ENCODE data around the gene HSD17B4. TPM values are rescaled to one million over a fixed set of nuclear protein-coding genes. Genes with fewer than 3 reads are reported as not detected.
"Not testable (repeated sequence)": the region's sequence is repeated elsewhere in the genome, so short reads cannot be mapped to it uniquely, and the experiment has no call there.

The HSD17B4 gene
- total RNA-seq, 5 donors from 2014 or later (not counting 1 experiment from before 2014, with no cell fraction given), result 32.1 to 79.6 (median 54.0) TPM

- Histone ChIP-seq H3K27me3 (replicated peaks in 1 of 2; ENCODE audit: control insufficient read depth in 2 of 2, extremely low read depth in 1 of 2, insufficient read depth in 2 of 2, low read length in 1 of 2) (no peaks in the 10 kb centered on the region), H3K4me3 (ENCODE audit: control insufficient read depth in 1 of 2, extremely low read depth in 1 of 2, low read length in 1 of 2) (no peak overlapping the region), H3K4me1 (ENCODE audit: control insufficient read depth in 1 of 2, extremely low read depth in 1 of 2, insufficient read depth in 2 of 2, low read length in 2 of 2) (no peaks in the 10 kb centered on the region), H3K9me3 (peaks cover 2% of the 10 kb centered on the region), H3K27ac (ENCODE audit: low read length) (no peak overlapping the region), H3K36me3 (ENCODE audit: control insufficient read depth in 2 of 2, extremely low read depth in 1 of 2, insufficient read depth in 1 of 2, low read length in 1 of 2) (peaks cover 0 to 10% of the 10 kb centered on the region in 2 donors)
- no peak overlapping the region for H3K27ac Mint-ChIP-seq
- no peaks in the 10 kb centered on the region for H3K27me3 Mint-ChIP-seq
- peak in 6 of 35 experiments; percentile 1 to 34 (median 3) for DNase-seq
- H3K9me3 Mint-ChIP-seq, result peaks cover 11 to 35% (median 20%) of the 10 kb centered on the region in 3 donors
- peaks cover 11 to 25% (median 20%) of the 10 kb centered on the region in 3 donors for H3K4me1 Mint-ChIP-seq
- H3K4me3 Mint-ChIP-seq, result no peak overlapping the region
- WGBS (ENCODE audit: insufficient coverage), result no CpG with 5 or more reads among the region's 3 CpGs
- POLR2A ChIA-PET, result no interaction called here
- ATAC-seq (replicated peaks in 1 of 4), result no peak
- CTCF ChIA-PET, result interaction anchor here in 1 of 2 donors (0.6 to 0.7 kb wide), 3 partner anchors 15 to 155 kb away, joined by 3 read pairs; no protein-coding TSS in a partner anchor
- H3K36me3 Mint-ChIP-seq, result peaks cover 68% of the 10 kb centered on the region
Observed at GRCh38 chr5:119470851-119471451, 18.7 kb downstream of the HSD17B4 start.

DNA sequence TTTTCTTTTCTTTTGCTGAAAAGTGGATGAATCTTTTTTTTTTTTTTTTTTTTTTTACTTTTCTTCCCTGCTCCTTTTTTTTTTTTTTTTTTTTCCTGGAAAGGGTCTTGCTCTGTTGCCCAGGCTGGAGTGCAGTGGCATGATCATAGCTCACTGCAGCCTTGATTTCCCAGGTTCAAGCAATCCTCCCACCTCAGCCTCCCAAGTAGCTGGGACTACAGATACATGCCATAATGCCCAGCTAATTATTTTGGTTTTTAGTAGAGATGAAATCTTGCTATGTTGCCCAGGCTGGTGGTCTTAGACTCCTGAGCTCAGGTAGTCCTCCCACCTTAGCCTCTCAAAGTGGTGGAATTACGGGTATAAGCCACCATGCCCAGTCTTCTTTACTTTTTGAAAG is 20.9 kb downstream of the HSD17B4 start:
- no CpG with 5 or more reads among the region's 1 CpG for WGBS (ENCODE audit: insufficient coverage)
- H3K36me3 ChIP-seq (ENCODE audit: control insufficient read depth in 2 of 2, extremely low read depth in 1 of 2, insufficient read depth in 1 of 2, low read length in 1 of 2), result peaks cover 0 to 19% of the 10 kb centered on the region in 2 donors
- peaks cover 6 to 16% (median 8%) of the 10 kb centered on the region in 3 donors for H3K9me3 Mint-ChIP-seq
- H3K27me3 ChIP-seq (replicated peaks in 1 of 2; ENCODE audit: control insufficient read depth in 2 of 2, extremely low read depth in 1 of 2, insufficient read depth in 2 of 2, low read length in 1 of 2), result no peaks in the 10 kb centered on the region
- H3K27me3 Mint-ChIP-seq, result no peaks in the 10 kb centered on the region
- no peak overlapping the region for H3K27ac ChIP-seq (ENCODE audit: low read length)
- no peak overlapping the region for H3K4me3 Mint-ChIP-seq
- H3K36me3 Mint-ChIP-seq, result peaks cover 59% of the 10 kb centered on the region
- CTCF ChIA-PET, result interaction anchor here in 1 of 2 donors (0.6 kb wide), 1 partner anchor 17 kb away, joined by 3 read pairs; no protein-coding TSS in a partner anchor
- POLR2A ChIA-PET, result no interaction called here
- no peak for ATAC-seq (replicated peaks in 1 of 4)
- H3K9me3 ChIP-seq, result no peaks in the 10 kb centered on the region
- DNase-seq, result no peak
- no peak overlapping the region for H3K27ac Mint-ChIP-seq
- H3K4me1 ChIP-seq (ENCODE audit: control insufficient read depth in 1 of 2, extremely low read depth in 1 of 2, insufficient read depth in 2 of 2, low read length in 2 of 2), result no peaks in the 10 kb centered on the region
- peaks cover 10 to 15% (median 10%) of the 10 kb centered on the region in 3 donors for H3K4me1 Mint-ChIP-seq
- no peak overlapping the region for H3K4me3 ChIP-seq (ENCODE audit: control insufficient read depth in 1 of 2, extremely low read depth in 1 of 2, low read length in 1 of 2)

DNA sequence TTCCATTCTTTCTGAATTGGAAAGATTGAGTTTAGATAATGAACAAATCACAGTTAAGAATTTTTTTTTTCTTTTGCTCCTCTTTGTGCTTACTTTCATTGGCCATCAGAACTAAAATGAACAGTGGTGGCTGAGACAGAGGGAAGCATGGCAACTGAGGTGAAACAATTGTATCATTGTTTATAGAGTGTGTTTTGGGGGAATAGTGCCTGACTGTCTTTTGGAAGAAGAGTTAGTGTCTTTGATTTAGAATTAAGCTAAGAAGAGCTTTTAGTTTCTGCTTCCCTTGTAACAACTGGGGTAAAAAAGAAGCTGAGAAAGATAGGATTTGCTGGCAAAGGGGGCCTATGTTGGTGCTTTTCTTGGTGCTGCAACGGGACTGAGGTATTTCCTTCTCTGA is 24.0 kb downstream of the HSD17B4 start:
- no CpG with 5 or more reads among the region's 1 CpG for WGBS (ENCODE audit: insufficient coverage)
- Histone ChIP-seq H3K4me3 (ENCODE audit: control insufficient read depth in 1 of 2, extremely low read depth in 1 of 2, low read length in 1 of 2) (no peak overlapping the region), H3K4me1 (ENCODE audit: control insufficient read depth in 1 of 2, extremely low read depth in 1 of 2, insufficient read depth in 2 of 2, low read length in 2 of 2) (no peaks in the 10 kb centered on the region), H3K9me3 (no peaks in the 10 kb centered on the region), H3K36me3 (ENCODE audit: control insufficient read depth in 2 of 2, extremely low read depth in 1 of 2, insufficient read depth in 1 of 2, low read length in 1 of 2) (peaks cover 0 to 20% of the 10 kb centered on the region in 2 donors), H3K27ac (ENCODE audit: low read length) (no peak overlapping the region), H3K27me3 (replicated peaks in 1 of 2; ENCODE audit: control insufficient read depth in 2 of 2, extremely low read depth in 1 of 2, insufficient read depth in 2 of 2, low read length in 1 of 2) (no peaks in the 10 kb centered on the region)
- H3K4me1 Mint-ChIP-seq, result peaks cover under 1 to 2% (median 2%) of the 10 kb centered on the region in 3 donors
- POLR2A ChIA-PET, result no interaction called here
- CTCF ChIA-PET, result no interaction called here
- no peak overlapping the region for H3K27ac Mint-ChIP-seq
- DNase-seq, result no peak
- H3K4me3 Mint-ChIP-seq, result no peak overlapping the region
- peaks cover 58% of the 10 kb centered on the region for H3K36me3 Mint-ChIP-seq
- ATAC-seq (replicated peaks in 1 of 4), result no peak
- no peaks in the 10 kb centered on the region for H3K27me3 Mint-ChIP-seq
- H3K9me3 Mint-ChIP-seq, result no peaks in the 10 kb centered on the region

GRCh38 chr5:119478781-119479180 is 26.5 kb downstream of the HSD17B4 start:
- Mint-ChIP-seq H3K4me3 (no peak overlapping the region), H3K4me1 (no peaks in the 10 kb centered on the region), H3K9me3 (no peaks in the 10 kb centered on the region), H3K27me3 (no peaks in the 10 kb centered on the region), H3K36me3 (peaks cover 65% of the 10 kb centered on the region), H3K27ac (no peak overlapping the region)
- H3K27me3 ChIP-seq (replicated peaks in 1 of 2; ENCODE audit: control insufficient read depth in 2 of 2, extremely low read depth in 1 of 2, insufficient read depth in 2 of 2, low read length in 1 of 2), result no peaks in the 10 kb centered on the region
- H3K36me3 ChIP-seq (ENCODE audit: control insufficient read depth in 2 of 2, extremely low read depth in 1 of 2, insufficient read depth in 1 of 2, low read length in 1 of 2), result peaks cover 0 to 30% of the 10 kb centered on the region in 2 donors
- no peak overlapping the region for H3K27ac ChIP-seq (ENCODE audit: low read length)
- no peak overlapping the region for H3K4me3 ChIP-seq (ENCODE audit: control insufficient read depth in 1 of 2, extremely low read depth in 1 of 2, low read length in 1 of 2)
- CTCF ChIA-PET, result interaction anchor here in 1 of 2 donors (1.4 kb wide), 1 partner anchor 10 kb away, joined by 11 read pairs; no protein-coding TSS in a partner anchor
- POLR2A ChIA-PET, result interaction anchor here in 1 of 2 donors (0.5 kb wide), 1 partner anchor 450 kb away, joined by 3 read pairs; no protein-coding TSS in a partner anchor
- no peak for ATAC-seq (replicated peaks in 1 of 4)
- DNase-seq, result no peak
- H3K4me1 ChIP-seq (ENCODE audit: control insufficient read depth in 1 of 2, extremely low read depth in 1 of 2, insufficient read depth in 2 of 2, low read length in 2 of 2), result no peaks in the 10 kb centered on the region
- WGBS (ENCODE audit: insufficient coverage), result no CpG with 5 or more reads among the region's 3 CpGs
- H3K9me3 ChIP-seq, result no peaks in the 10 kb centered on the region

DNA sequence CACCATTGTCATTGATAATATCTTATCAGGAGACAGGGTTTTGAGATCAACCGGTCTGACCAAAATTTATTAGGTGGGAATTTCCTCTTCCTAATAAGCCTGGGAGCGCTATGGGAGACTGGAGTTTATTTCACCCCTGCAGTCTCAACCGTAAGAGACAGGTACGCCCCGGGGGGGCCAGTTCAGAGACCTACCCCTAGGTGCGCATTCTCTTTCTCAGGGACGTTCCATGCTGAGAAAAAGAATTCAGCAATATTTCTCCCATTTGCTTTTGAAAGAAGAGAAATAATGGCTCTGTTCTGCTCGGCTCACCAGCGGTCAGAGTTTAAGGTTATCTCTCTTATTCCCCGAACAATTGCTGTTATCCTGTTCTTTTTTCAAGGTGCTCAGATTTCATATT is 28.3 kb downstream of the HSD17B4 start:
- H3K4me1 Mint-ChIP-seq; H3K27me3 ChIP-seq (replicated peaks in 1 of 2; ENCODE audit: control insufficient read depth in 2 of 2, extremely low read depth in 1 of 2, insufficient read depth in 2 of 2, low read length in 1 of 2); H3K27ac Mint-ChIP-seq; H3K4me1 ChIP-seq (ENCODE audit: control insufficient read depth in 1 of 2, extremely low read depth in 1 of 2, insufficient read depth in 2 of 2, low read length in 2 of 2); H3K27me3 Mint-ChIP-seq; DNase-seq; POLR2A ChIA-PET; H3K4me3 ChIP-seq (ENCODE audit: control insufficient read depth in 1 of 2, extremely low read depth in 1 of 2, low read length in 1 of 2); H3K27ac ChIP-seq (ENCODE audit: low read length); H3K9me3 ChIP-seq; ATAC-seq (replicated peaks in 1 of 4); H3K4me3 Mint-ChIP-seq; CTCF ChIA-PET; H3K9me3 Mint-ChIP-seq: not testable (repeated sequence)
- 87% methylated on average over 3 of the region's 10 CpGs for WGBS (ENCODE audit: insufficient coverage)
- H3K36me3 Mint-ChIP-seq, result peaks cover 69% of the 10 kb centered on the region
- peaks cover 0 to 30% of the 10 kb centered on the region in 2 donors for H3K36me3 ChIP-seq (ENCODE audit: control insufficient read depth in 2 of 2, extremely low read depth in 1 of 2, insufficient read depth in 1 of 2, low read length in 1 of 2)

GRCh38 chr5:119483155-119483554 is 30.9 kb downstream of the HSD17B4 start:
- H3K36me3 Mint-ChIP-seq, result peaks cover 71% of the 10 kb centered on the region
- no peak overlapping the region for H3K27ac Mint-ChIP-seq
- H3K27me3 Mint-ChIP-seq, result no peaks in the 10 kb centered on the region
- H3K4me3 Mint-ChIP-seq, result no peak overlapping the region
- no peak for ATAC-seq (replicated peaks in 1 of 4)
- Histone ChIP-seq H3K27ac (ENCODE audit: low read length) (no peak overlapping the region), H3K27me3 (replicated peaks in 1 of 2; ENCODE audit: control insufficient read depth in 2 of 2, extremely low read depth in 1 of 2, insufficient read depth in 2 of 2, low read length in 1 of 2) (no peaks in the 10 kb centered on the region), H3K36me3 (ENCODE audit: control insufficient read depth in 2 of 2, extremely low read depth in 1 of 2, insufficient read depth in 1 of 2, low read length in 1 of 2) (peaks cover 0 to 25% of the 10 kb centered on the region in 2 donors), H3K4me1 (ENCODE audit: control insufficient read depth in 1 of 2, extremely low read depth in 1 of 2, insufficient read depth in 2 of 2, low read length in 2 of 2) (no peaks in the 10 kb centered on the region), H3K9me3 (no peaks in the 10 kb centered on the region), H3K4me3 (ENCODE audit: control insufficient read depth in 1 of 2, extremely low read depth in 1 of 2, low read length in 1 of 2) (no peak overlapping the region)
- DNase-seq, result no peak
- WGBS (ENCODE audit: insufficient coverage), result 100% methylated on average over 1 of the region's 1 CpG
- ChIA-PET CTCF (no interaction called here), POLR2A (no interaction called here)
- no peaks in the 10 kb centered on the region for H3K9me3 Mint-ChIP-seq
- no peaks in the 10 kb centered on the region for H3K4me1 Mint-ChIP-seq

All from T-cell (primary cell).